ENCODE data around the gene MPC1.

DNA sequence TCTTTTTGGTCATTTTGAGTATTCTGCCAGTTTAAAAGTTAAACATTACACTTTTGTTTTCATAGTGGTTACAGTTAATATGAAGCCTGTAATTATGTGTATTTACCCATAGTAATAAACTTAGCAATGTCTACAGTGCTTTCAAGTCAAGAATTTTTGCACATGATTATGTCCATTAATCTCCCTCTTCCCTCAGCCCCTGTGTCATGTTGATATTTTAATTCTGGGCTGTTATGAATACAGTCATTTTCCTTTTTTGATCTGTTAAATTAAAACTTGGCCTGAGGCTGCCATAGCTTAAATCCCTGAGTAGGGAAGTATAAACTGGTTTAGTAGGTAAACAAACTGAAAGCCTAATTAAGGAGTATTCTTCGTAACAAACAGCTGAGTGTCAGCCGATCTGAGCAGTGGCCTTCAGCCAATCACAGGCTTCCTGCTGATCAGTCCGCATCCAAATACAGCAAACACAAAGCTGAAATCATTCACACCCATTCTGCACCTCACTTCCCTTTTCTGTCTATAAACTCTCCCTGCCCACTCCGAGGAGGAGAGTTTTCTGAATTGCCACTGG, 30.9 kb downstream of the MPC1 start:
- no peak for TF ChIP-seq POLR2A (IDR thresholded peaks at IDR 0.05; ENCODE audit: low read length)
- no peak for TF ChIP-seq GATA1 (IDR thresholded peaks at IDR 0.05; ENCODE audit: low read depth, low read length)

Data from erythroblast (primary cell).